NCI-H345 treated with DMSO at 0.1 percent for 48 hours (cell line): ENCODE data around the gene LY6G6F.

ENCODE experiments used
- DNase-seq: peaks from one replicate; lab custom pipeline; 2025; ENCODE audit not compliant: unreplicated experiment; lab: John Stamatoyannopoulos, UW

LY6G6F gene

DNA sequence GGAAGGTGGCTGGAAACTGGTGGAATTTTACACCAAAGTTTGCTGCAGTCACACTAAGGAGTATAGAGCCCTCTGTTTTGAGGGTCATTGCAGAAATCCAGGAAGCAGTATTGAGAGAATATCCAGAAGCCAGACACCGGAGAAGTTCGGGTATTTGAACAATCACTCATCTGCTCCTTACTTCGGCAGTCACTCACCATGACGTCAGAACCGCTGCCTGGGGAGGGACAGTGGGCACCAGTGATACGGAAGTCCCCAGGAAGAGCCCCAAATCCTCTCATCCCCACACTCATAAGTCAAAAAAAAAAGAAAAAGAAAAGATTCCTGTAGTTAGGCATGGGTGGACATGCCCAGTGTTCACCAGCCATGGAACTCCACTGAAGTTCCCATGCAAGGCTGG lies 29.8 kb upstream of the LY6G6F start:
- no peak for DNase-seq

DNA sequence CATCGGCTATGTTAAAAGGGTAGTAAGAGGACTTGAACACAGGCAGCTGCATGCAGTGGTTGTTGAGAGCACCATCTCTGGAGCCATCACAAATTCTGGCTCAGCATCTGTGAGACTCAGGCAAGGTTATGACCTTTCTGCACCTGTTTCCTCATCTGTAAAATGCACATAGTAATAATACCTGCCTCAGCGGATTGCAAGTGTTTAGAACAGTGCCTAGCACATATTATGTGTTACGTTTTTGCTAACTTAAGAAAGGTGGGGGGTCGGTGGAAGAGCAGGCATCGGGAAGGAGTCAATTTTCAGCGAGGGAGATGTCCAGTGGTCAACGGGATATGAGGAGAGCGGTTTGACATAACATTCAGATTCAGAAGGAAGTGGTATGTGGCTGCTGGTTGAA lies 28.7 kb upstream of the LY6G6F start:
- no peak for DNase-seq

GRCh38 chr6:31680226-31681134 lies 26.2 kb upstream of the LY6G6F start, which contains the start of gene LY6G5C:
Gene LY6G5C (minus strand): TSS chr6:31681067. CDS start chr6:31680373, 694 bp downstream.
- peak; percentile 77 for DNase-seq

GRCh38 chr6:31681135-31681671 lies 25.5 kb upstream of the LY6G6F start:
- DNase-seq: no peak

DNA sequence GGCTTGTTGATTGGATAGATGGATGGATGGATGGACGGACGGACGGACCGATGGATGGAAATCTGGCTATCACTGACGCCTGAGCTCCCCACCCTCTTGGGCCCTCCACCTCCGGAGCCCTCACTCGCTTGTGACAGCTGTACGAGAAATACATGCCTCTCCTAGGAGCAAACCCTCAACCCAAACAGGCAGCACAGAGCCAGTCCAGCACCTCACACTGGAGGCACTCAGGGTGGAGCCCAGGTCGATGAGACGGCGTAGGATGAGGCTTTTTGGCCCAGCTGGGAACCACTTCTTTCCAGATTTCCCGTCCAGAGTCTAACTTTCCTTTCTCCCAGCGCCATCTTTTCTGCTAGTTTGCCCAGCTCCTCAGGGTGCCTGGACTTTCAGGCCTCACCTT lies 23.1 kb upstream of the LY6G6F start:
- DNase-seq: no peak

DNA sequence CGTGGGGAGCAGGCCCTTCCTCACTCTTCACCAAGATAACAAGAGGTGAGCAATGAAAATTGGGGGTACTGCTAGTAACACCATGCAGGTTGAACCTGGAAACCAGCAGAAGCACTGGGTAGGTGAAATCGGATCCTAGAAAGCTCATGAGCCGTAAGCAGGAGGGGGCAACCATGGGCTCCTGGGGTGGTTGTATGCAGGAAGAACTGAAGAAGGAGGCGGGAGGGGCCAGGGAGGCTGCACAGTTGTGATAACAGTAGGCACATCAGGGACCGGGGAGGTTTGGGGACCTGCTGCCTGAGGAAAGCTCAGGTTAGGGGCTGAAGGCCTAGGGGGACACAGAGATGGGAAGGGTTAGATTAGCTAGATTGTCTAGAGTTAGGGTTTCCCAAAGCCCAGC lies 20.2 kb upstream of the LY6G6F start:
- no peak for DNase-seq

DNA sequence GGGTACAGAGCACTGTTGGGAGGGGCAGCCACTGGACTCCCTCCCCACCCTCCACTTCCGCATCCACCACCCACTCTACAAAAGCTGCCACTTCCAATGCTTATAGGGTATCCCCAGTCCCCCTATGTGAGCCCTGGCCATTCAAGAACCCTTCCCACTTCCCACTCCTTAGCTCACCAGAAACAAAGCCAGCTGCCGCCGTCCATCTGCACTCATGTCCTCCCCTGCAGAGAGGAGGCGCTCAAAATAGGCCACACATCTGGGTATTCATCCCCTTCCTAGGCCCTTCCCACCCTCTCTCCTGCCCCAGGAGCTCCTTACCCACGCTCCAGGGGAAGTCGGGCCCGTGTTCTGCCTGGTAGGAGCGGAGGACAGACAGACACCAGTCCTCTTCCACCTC lies 19.3 kb upstream of the LY6G6F start:
- DNase-seq: no peak

GRCh38 chr6:31687860-31688693 lies 18.6 kb upstream of the LY6G6F start:
- no peak for DNase-seq

DNA sequence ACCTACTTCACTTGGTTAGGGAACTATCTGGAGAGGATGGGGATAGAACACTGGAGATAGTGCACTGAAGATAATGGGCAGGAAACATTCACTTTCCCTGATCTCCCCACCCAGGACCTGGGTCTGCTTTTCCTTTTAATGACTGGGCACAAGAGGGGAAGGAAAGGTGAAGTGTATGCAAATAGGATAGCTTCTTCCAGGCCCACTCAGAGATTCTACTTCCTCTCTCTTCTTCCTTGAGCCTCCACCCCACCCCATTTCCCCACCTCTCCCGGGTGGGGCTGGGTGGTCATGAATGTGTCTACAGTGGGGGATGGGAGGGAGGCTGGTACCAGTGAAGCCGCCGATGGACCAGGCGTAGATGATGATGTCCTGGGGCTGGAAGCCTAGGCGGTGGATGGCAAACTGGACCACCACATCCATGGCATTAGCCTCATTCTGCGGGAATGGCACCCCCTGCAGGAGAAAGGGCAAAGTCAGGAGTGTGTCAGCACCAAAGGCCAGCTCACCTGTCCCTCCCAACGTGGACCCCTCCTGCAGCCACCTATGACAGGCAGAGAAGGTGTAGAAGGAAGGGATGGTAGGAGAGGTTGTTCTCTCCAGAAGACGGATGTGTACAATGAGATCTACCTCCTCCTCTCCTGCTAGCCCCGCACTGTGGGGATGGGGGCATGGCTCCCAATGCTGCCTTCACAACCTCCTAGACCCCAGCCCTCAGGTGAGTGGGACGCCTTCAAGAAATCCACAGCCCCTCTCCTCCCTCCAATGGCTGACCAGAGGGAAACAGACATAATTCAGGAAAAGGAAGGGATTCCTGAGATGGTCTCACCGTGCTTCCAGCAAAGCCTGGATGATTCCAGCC lies 17.2 kb upstream of the LY6G6F start:
- DNase-seq: no peak

- DNase-seq: no peak
These were observed 16.2 kb upstream of the LY6G6F start for GRCh38 chr6:31690231-31691077.

DNA sequence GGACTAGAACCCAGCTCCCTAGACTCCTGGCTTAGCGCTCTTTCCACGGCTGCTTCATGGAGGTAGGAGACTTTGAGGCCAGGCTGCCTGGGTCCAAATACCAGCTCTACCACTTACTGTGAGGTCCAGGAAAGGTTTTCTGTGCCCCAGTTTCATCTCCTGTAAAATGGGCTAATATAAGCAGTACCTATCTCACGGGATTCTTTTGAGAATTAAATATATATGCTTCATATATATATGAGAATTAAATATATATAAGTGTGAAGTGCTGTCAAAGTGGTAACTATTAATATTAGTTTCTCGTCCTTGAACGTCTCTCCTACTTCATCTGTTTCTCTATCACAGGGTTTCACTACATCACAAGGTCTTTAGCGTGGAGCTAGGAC lies 15.6 kb upstream of the LY6G6F start:
- DNase-seq: no peak

DNA sequence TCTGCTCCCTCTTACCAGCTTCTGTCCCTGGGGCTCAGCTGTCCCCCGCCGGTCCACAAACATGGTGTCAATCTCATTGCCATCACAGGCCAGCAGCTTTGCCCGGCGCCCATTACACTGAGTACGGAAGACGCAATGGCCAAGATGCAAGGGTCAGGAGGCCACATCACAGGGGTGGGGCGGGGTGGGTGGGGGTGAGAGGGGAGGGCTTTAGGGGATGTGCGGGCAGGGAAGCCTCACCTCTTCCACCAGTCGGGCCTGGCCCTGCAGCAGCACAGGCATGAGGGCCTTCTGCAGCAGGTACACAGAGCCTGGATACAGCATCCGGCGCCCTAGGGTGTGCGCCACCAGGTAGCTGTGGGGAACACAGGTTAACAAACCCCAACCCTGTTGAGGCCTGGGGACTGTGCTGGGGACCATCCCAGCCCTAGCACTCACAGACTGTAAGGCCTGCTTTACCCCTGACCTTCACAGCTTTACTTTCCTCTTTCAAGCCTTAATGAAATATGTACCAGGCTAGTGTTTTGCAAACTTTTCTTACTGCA lies 15.0 kb upstream of the LY6G6F start:
- no peak for DNase-seq

GRCh38 chr6:31692353-31692752 lies 14.3 kb upstream of the LY6G6F start:
- no peak for DNase-seq

- no peak for DNase-seq
These were observed 13.8 kb upstream of the LY6G6F start for GRCh38 chr6:31692886-31693285.

- DNase-seq: no peak
These were observed 13.1 kb upstream of the LY6G6F start for GRCh38 chr6:31693535-31693934.

DNA sequence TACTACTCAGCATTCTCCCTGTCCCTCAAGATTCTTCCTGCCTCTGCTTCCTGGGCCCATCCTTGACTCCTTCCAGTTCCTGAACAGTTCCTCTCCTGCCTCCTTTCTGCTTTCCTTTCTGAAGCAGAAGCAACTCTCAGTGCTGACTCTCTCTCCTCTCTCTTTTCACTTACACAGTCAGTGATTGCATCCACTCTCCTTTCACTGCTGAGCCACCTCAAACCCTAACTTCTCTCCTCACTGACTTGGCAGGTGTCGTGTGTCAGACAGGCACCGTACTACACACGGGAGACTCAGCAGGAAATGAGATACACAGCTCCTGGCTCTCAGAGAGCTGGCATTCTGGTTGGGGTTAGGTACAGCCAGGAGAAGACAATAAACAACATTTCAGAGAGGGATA lies 9.1 kb upstream of the LY6G6F start:
- DNase-seq: no peak

DNA sequence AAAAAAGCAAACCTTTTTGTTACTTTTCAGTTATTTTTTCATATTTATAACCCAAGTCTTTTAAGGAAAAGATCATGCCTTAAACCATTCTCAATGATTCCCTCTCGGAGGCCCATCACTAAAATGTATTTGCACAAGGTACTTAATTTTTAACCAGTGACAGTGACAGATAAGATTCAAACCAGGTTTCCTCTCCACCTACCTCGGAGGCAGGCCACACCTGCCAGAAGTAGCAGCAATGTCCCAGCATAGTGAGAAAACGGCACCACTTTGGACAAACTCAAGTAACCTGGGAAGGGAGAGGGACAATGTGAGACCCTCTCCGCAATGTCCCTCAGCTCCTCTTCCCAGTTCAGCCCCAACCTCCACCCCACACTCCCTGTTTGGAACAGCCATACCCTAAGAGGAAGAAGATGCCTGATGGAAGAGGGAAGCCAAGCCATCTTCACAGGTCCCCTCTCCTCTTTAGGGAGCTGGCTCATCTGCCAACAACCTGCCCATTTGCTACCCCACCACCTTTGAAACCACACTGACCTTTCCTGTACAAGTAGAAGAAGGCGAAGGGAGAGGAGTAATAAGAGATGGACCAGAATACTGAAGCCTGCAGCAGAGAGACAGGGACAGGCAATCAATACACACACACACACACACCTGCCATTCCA lies 5.8 kb upstream of the LY6G6F start:
- no peak for DNase-seq

DNA sequence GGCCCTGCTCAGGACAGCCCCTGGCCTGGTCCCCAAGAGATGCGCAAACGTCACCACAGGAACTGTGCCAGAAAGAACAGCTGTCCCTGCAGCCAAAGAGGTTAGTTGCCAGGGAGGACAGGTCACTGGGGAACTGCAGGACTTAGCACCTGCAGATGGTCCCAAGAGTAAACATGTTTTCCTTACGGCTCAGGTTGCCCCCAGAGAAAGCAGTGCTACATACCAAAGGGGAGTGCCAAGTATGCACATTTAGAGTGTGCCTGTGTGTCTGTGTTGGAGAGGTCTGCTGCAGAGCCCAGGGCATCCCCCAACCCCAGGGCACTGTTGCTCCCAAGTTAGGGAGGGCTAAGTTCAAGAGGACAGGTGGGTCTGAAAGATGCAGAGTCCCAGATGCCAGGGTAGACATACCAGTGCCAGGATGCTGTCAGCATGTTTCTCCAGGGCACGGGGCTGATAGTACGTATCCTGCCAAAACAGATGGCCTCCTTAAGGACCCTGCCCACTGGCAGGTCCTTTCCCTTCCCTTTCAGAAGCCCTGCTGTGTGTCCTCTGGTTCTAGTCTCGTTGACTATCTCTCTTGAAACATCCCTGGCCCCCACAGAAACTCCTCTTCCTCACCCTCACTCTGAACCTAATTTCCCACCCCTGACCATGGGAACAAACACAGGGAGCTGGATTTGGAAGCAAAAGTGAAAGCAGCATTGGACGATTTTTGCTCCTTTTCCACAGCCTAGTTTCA lies 4.8 kb upstream of the LY6G6F start:
- DNase-seq: no peak
